ENCODE data around the gene GPR132.
A peak's percentile ranks its signal among the peaks of the same experiment; 100 is the strongest.

The GPR132 gene

GRCh38 chr14:105059925-105060565, 5.2 kb downstream of the GPR132 start:
- DNase-seq, result peak; percentile 26

- DNase-seq, result no peak
These were observed 6.0 kb downstream of the GPR132 start for GRCh38 chr14:105059035-105059924.

GRCh38 chr14:105058521-105059034, 6.7 kb downstream of the GPR132 start:
- no peak for DNase-seq

DNA sequence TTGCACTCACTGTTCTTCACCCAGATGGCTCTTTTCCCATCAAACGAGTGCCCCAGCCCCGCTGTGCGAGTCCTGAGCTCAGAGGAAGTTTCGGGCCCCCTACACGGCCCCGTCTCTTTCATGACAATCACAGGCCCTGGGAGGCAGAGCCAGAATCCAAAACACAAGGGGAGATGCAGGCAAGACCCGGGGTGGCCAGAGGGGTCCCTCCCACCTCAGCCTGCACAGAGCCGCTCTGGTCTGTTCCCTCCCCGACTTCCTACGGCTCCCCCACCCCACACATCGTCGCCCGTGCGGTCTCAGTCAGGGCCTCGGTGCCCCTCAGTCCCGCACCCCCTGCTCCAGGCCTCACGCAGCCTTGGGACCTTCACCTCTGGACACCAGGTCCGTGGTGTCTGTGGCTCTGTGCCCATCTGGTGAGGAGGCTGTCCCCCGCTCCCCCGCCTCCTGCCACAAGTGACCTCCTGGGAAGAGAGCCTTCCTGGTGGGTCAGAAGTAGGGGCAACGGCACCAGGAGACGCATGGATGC, 8.9 kb downstream of the GPR132 start:
- no peak for DNase-seq

DNA sequence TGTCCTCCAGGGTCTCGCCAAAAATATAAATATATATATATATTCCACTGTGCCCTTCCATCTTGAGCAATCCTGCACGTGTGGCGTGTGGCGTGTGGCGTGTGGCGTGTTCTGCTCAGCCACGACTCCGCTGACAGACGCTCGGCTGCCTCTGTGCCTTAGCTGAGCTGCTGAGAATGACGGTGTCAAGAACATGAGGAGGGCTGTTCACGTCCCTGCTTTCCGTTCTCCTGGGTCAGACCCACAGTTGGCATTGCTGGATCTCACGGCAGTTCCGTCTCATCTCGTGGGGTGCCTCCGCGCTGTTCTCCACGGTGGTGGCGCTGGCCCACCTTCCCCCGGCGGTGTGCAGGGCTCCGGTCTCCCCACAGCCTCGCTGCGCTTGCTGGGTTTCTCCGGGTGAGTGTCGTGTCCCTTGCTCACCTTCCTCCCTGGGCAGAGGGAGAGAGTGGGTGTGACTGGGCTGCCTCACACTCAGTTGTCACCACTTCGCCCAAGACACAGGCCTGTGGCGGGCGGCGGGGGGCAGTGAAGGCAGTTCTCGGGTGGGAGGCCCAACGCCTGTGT, 9.4 kb downstream of the GPR132 start:
- DNase-seq, result no peak

DNA sequence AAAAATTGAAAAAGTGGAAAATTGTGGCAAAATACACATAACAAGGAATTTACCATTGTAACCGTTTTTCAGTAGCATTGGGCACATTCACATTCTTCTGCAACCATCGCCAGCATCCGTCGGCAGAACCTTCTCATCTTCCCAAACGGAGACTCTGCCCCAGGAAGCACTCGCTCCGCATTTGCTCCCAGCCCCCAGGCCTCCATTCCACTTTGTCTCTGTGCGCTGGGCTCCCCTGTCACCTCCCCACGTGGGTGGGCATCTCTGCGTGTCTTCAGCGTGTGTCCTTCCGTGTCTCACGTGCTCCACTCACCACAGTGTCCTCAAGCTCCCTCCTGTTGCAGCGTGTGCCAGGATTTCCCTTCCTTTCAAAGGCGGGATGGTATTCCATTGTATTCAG, 9.9 kb downstream of the GPR132 start:
- no peak for DNase-seq

GRCh38 chr14:105053996-105054395, 11.2 kb downstream of the GPR132 start:
- DNase-seq, result no peak

DNA sequence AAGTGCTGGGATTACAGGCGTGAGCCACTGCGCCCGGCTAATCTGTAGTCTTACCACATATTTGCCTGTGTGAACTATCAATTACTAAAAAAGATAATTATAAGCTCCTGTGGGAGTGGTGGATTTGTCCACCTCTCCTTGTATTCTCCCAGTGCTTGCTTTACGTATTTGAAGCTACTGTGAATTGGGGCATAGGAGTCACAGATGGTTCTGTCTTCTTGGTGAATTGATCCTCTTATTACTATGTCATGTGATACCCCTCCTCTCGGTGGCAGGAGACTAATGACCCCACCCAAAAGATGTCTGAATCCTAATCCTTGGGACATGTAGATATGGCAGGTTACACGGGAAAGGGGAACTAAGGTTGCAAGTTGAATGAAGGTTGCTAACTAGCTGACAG, 11.8 kb downstream of the GPR132 start:
- no peak for DNase-seq

DNA sequence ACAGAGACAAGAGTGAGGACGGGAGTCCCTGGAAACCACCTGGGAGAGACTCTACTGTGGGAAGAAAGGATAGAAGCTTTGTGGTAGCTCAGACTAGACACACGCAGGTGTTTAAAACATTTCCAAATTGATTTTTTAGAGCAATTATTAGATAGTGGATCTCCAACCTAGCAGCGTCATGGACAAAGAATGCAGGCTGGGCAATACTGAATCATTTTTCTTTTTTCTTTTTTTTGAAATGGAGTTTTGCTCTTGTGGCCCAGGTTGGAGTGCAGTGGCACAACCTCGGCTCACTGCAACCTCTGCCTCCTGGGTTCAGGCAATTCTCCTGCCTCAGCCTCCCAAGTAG, 13.1 kb downstream of the GPR132 start:
- DNase-seq, result no peak

GRCh38 chr14:105051182-105052109, 13.8 kb downstream of the GPR132 start:
- no peak for DNase-seq

DNA sequence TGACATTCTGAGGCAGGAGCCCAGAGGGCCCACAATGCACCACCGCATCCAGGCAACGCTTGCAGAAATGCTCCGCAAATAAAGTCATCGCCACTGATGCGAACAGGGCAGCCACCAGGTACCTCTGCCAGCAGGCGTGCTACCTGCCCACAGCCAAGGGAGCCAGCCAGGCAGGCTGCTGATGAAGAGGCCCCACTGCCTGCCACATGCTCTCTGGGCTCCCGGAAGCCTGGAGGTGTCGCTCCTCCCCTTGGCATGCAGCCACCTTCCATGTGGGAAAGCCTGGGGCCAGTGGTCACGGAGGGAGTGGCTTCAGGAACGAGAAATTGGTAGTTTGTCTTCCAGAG, 14.7 kb downstream of the GPR132 start:
- DNase-seq, result no peak

GRCh38 chr14:105049753-105050550, 15.3 kb downstream of the GPR132 start:
- DNase-seq, result no peak

GRCh38 chr14:105047283-105048016, 17.8 kb downstream of the GPR132 start:
- peak; percentile 39 for DNase-seq

- no peak for DNase-seq
These were observed 18.3 kb downstream of the GPR132 start for GRCh38 chr14:105046891-105047282.

- DNase-seq, result peak; percentile 97
These were observed 19.4 kb downstream of the GPR132 start for GRCh38 chr14:105045710-105046326.

GRCh38 chr14:105043641-105044040, 21.6 kb downstream of the GPR132 start:
- DNase-seq, result no peak

GRCh38 chr14:105042813-105043212, 22.4 kb downstream of the GPR132 start:
- no peak for DNase-seq

- no peak for DNase-seq
These were observed 23.1 kb downstream of the GPR132 start for GRCh38 chr14:105041841-105042765.

DNA sequence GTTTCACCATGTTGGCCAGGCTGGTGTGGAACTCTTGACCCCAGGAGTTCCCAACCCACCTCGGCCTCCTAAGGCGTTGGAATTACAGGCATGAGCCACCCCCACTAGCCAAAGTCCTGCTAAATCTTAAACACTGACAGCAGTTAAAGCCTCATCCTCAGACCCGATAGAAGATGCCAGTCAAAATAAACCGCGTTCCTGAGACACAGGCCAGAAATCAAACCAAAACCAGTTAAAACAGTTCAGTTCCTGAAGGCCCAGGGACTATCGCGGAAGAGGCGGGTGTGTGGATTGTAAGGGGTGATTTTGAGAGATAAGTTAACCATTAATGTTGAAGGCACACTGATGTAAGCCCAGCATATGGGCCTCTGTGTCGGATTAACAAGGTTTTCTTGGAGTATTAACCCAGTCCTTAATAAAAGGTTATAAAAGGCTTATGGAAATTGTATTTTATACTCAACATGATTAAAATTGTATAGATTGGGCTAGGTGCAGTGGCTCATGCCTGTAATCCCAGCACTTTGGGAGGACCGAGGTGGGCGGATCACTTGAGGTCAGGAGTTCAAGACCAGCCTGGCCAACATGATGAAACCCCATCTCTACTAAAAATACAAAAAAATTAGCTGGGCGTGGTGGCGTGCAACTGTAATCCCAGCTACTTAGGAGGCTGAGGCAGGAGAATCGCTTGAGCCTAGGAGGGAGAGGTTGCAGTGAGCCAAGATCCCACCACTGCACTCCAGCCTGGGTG, 25.6 kb downstream of the GPR132 start:
- DNase-seq, result no peak

Measured in activated CD4-positive, CD25-positive, alpha-beta regulatory T cell treated with anti-CD3 and anti-CD28 coated beads, Interleukin-2, amount 50 U/mL, for 72 hours (primary cell).